Measurements from ENCODE around the gene DOCK2.

- TF ChIP-seq CTCF (IDR thresholded peaks at IDR 0.05) (no peak), POLR2AphosphoS5 (IDR thresholded peaks at IDR 0.05; ENCODE audit: low read depth, low read length) (no peak), REST (IDR thresholded peaks at IDR 0.05; ENCODE audit: insufficient read depth in 1 of 2, low read depth in 2 of 2, low read length in 1 of 2) (no peak)
These were observed 319.7 kb downstream of the DOCK2 start for GRCh38 chr5:169956756-169957155.
